GM21390 (cell line): Measurements from ENCODE around the gene ALKBH5.

Experiments
- ATAC-seq: cut with Tn5 transposase; IDR thresholded peaks from one replicate; pipeline ENCODE4 v1.9.1; 2021; ENCODE audit not compliant: unreplicated experiment

Gene ALKBH5

DNA sequence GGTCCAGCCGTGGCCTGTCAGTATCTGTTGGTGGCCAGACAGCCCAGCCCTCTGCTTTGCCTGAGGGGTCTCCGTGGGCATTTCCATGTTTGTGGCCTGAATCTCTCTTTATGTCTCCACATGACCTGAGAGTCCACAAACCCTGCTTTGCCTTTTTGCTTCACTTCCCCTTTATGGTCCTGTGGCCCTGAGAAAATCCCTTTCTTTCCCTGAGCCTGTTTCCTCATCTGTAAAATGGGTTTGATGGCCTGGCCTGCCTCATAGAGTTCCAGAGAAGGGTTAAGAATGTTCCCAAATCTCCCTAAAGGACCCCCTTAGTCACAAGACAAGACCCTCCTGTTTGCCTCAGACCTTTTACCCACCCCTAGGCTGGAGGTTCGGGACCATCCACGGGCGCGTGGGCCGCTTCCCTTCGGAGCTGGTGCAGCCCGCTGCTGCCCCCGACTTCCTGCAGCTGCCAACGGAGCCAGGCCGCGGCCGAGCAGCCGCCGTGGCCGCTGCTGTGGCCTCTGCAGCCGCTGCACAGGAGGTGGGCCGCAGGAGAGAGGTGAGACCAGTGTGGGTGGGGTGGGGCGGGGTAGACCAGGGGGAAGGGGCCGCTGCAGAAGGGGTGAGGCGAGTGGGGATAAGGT, 26.2 kb upstream of the ALKBH5 start:
- ATAC-seq: no peak

DNA sequence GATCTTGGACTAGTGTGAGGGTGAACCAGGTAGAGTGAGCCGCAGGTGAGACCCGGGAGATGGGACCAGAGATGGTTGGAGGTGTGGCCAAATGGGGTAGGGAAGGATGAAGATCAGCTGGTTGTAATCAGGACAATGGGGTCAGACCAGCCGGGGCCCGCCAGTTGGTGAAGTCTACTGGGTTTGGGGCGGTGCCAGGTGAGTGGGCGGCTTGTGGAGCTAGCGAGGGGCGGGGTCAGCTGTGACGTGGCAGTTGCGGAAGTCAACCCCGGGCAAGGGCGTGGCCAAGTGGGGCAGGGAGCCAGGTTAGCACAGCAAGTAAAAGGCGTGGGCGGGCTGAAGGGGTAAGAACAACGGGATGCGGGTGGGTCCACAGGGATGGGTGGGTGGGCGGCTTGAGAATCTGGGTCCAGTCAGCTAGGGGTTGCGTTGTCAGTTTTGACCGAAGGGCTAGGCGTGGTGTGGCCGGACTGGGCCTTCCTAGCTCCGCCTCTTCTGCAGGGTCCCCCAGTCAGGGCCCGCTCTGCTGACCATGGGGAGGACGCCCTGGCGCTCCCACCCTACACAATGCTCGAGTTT, 25.5 kb upstream of the ALKBH5 start:
- no peak for ATAC-seq

DNA sequence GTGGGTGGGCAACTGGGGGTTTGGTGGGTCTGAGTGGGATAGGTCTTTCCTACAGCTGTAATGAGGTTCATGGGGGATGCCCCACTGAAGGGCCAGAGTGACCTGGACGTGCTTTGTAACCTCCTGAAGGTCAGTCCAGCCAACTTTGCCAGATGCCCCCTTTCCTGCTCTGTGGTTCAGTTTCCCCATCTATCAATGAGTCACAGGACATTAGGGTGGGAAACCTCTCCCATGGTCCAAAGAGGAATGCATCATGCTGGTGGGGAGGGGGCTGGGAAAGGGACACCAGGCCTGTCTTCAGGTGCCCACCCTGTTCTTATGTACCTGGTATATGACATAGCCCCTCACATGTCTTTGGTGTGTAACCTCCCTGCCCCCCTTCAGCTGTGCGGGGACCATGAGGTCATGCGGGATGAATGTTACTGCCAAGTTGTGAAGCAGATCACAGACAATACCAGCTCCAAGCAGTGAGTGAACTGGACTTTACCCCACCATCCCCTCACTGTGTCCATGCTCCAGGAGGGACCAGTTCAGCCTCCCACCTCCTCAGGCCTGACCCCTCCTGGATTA, 24.0 kb upstream of the ALKBH5 start:
- no peak for ATAC-seq

GRCh38 chr17:18160128-18160856, 23.3 kb upstream of the ALKBH5 start:
- ATAC-seq: no peak

GRCh38 chr17:18161207-18162145, 22.2 kb upstream of the ALKBH5 start:
- no peak for ATAC-seq

DNA sequence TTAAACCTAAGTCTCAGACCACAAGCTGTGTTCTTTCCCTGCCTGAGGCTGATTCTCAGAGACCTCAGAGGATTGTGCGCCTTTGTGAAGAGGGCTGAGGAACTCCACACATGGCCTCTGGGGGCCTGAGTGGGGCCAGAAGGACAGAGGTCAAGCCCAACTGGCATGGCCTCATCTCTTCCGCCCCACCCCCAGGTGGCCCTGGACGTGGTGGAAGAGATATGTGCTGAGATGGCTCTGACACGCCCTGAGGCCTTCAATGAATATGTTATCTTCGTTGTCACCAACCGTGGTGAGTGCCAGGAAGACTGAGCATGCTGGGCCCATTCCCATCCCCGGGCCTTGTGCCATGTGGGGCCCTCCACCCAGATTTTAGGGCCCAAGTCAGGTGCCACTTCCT, 20.1 kb upstream of the ALKBH5 start:
- ATAC-seq: no peak

DNA sequence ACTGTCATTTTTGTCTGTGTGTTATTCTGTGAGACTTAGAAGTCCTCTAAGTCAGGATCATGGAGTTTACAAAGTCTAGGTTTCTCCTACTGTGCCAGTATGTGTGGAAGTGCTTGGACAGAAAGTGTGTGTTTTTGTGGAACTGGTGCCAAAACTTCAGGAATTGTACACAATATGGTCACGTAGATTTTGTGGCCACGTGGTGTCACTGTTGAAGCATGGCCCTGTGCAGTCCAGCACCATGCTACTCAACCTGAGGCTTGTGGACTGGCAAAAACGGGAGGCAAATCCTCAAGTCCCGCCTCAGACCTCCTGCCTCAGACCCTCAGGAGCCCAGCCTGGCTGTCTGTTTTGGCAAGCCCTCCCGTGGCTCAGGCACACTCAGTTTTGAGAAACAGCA, 16.7 kb upstream of the ALKBH5 start:
- no peak for ATAC-seq

DNA sequence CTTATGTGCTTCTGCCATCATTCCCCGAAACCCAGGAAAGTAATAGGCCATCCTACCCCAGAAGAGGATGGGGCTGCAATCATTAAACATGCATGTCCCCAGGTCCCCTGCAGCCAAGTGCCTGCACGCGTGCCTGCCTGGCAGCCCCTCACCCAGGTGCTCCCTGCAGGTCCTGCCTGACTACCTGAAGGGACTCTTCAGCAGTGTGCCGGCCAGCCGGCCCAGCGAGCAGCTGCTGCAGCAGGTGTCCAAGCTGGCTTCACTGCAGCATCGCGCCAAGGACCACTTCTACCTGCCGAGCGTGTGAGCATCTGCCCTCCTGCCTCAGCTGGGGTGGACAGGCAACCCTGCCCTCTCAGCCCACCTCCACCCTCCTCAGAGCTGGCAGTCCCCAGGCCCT, 16.2 kb upstream of the ALKBH5 start:
- no peak for ATAC-seq

DNA sequence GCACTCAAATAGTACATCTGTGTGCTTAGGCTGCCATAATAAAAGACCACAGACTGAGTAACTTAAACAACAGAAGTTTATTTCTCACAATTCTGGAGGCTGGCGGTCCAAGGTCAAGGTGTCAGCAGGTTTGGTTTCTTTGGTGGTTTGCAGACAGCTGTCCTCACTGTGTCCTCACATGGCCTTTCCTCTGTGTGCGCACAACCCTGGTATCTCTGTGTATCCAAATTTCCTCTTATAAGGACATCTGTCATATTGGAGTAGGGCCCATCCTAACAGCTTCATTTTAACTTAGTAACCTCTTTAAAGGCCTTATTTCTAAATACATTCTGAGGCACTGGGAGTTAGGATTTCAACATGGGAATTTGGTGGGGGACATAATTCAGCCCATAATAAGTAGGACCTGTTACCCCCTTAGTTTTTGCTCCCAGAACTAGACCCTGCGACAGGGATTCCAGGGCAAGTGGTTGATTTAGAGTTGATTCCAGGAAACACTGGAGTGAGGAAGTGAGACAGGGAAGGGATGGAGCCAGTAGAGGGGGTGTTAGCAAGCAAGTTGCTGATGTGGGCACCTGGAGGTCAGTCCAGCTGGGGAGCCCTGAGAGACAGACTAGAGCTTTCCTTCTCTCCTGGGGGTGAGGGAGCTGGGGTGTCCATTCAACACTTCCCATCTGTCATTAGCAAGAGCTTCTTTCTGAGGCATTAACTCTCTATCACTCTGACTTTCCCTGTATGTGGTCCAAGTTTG, 10.9 kb upstream of the ALKBH5 start:
- no peak for ATAC-seq

DNA sequence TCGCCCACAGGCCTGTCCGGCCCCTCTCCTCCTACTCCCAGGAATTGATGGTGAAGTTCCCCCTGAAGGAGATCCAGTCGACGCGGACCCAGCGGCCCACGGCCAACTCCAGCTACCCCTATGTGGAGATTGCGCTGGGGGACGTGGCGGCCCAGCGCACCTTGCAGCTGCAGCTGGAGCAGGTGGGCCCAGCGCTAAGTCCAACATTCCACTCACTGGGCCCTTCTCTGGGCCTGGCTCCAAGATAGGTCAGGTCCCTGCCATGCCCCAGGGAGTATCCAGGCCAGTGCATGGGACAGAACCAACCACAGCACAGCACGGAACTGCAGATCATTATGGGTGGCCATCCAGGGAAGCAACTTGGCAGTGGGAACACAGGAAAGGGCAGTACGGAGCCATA, 9.9 kb upstream of the ALKBH5 start:
- ATAC-seq: no peak

DNA sequence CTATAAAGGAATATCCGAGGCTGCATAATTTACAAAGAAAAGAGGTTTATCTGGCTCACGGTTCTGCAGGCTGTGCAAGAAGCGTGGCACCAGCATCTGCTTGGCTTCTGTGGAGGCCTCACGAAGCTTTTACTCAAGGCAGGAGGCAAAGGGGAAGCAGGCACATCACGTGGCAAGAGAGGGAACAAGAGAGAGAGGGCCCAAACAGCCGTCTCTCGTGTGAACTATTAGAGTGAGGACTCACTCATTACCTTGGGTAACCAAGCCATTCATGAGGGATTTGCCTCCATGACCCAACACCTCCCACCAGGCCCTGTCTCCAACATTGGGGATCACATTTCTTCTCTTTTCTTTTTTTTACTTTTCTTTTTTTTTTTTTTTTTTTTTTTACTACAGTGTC, 7.5 kb upstream of the ALKBH5 start:
- no peak for ATAC-seq

- ATAC-seq: no peak
Observed at GRCh38 chr17:18177133-18177532, 6.5 kb upstream of the ALKBH5 start.

GRCh38 chr17:18177722-18178121, 5.9 kb upstream of the ALKBH5 start:
- no peak for ATAC-seq

- ATAC-seq: no peak
Observed at GRCh38 chr17:18179196-18179595, 4.4 kb upstream of the ALKBH5 start.

DNA sequence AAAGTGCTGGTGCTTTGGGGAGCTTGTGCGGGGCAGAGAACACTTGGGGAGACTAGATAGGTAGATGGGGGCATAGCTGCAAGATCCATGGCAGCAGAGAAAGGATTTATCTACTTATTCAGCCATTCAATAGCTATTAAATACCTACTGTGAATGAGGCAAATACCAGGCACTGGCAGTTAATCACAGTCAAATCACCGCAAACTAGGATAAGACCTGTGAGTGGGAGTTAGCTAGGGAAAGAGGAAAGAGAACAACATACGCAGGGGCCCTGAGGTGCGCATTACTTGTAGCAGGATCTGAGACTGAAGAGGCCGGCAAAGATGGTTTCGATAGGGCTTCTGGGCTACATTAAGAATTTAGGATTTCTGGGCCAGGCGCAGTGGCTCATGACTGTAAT, 3.8 kb upstream of the ALKBH5 start:
- ATAC-seq: no peak

DNA sequence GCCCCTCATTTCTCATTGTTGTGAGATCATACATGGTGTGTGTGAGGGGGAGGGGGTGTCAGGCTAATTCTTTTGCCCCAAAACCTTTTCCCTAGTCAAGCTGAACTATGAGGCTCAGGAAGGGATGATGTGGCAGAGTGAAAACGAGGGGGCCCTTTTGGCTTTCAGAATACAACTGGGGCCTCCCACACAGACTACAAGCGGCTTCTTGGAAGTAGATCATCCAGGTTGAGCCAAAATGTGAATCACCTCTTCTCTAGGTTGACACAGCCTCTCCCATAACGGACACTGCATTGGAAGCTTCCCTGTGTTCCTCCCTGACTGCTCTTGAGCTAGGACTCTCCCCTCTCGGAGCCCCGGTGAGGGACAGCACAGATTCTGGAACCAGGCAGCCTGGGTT, 2.3 kb upstream of the ALKBH5 start:
- ATAC-seq: no peak

DNA sequence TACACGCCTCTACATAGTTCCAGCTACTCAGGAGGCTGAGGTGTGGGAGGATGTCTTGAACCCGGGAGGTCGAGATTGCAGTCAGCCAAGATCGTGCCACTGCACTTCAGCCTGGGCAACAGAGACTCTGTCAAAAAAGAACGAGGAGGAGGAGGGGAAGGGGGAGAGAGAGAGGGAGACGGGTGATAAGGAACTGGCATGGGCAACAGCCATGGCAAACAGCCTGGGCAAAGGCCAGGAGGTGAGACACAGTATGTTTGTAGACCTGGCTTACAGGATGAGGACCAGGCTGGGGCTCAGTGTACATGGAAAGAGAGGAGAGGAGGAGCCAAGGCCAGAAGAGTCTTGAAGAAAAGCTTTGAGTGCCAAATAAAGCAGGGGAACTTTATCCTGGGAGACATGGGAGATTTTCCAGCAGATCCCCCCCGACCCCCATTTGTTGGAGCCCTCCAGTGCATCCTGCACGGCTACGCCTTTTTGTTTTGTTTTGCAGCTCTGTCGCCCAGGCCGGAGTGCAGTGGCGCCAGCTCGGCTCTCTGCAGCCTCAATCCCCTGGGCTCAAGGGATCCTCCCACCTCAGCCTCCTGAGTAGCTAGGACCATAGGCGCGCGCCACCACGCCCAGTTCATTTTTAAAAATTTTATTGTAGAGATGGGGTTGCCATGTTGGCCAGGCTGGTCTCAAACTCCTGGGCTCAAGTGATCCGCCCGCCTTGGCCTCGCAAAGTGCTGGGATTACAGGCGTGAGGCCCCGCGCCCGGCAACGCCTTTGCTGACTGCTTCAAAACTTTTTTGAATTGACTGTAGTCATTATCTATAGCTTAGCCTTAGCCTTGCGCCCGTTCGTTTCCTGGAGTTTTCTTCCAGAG, 1.3 kb upstream of the ALKBH5 start:
- ATAC-seq: no peak

DNA sequence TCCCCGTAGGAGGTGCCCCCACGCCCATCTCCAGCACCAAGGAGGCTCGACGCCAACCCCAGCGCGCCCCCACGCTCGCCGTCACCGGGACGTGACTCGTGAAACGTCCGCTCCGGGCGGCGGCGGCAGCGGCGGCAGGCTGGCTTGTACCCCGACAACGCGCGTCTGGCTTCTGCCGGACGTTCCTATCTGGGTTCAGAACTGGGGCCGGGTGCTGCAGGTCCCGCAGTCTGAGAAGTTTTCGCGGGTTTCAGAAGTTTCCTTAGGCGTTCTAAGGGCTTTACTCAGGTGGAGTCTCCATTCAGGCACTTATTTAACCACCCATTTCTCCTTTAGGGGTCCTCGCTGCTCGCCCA, 672 bp upstream of the ALKBH5 start:
- ATAC-seq: peak; percentile 33

GRCh38 chr17:18184143-18185031, 759 bp downstream of the ALKBH5 start:
- no peak for ATAC-seq
